ENCODE results near the gene ZNF48. TPM values are rescaled to one million over a fixed set of nuclear protein-coding genes. Genes with fewer than 3 reads are reported as not detected.

Gene ZNF48
- total RNA-seq, 2 experiments from 2014 or later: 17.3 to 18.8 TPM

- Histone ChIP-seq H2AFZ (ENCODE audit: low read length) (no peak within 1 kb of the TSS), H3K9me2 (ENCODE audit: insufficient read depth, low read length) (no peaks in the 10 kb centered on the region), H3K4me3 (ENCODE audit: low read depth, low read length, poor library complexity, severe bottlenecking) (peak within 1 kb of the TSS; percentile 99), H3K27ac (ENCODE audit: low read depth, low read length, poor library complexity, severe bottlenecking) (peak within 1 kb of the TSS; percentile 77), H3K9me3 (ENCODE audit: low read length) (no peaks in the 10 kb centered on the region), H3K4me1 (ENCODE audit: insufficient read depth, low read length, poor library complexity, severe bottlenecking) (peaks cover 45% of the 10 kb centered on the region), H3K79me2 (ENCODE audit: insufficient read depth, low read depth, low read length) (peaks cover 42% of the 10 kb centered on the region), H3K36me3 (ENCODE audit: insufficient read depth, low read length) (peaks cover 34% of the 10 kb centered on the region), H4K20me1 (ENCODE audit: insufficient read depth, low read length) (peaks cover 20% of the 10 kb centered on the region), H3K4me2 (ENCODE audit: low read length) (peak within 1 kb of the TSS; percentile 97)
- POLR2A ChIA-PET: interaction anchor here (0.5 to 2.6 kb wide), 21 partner anchors 8 to 769 kb away, joined by 3 to 26 read pairs (median 6); partner anchors contain the start of genes SEPTIN1, ZNF48 and ZNF771
- no TSS peak for BruUV-seq (replicated peaks)
- intact Hi-C loops (cut with micrococcal nuclease; ENCODE audit: unreplicated experiment): loop anchor here (2.0 to 10.0 kb wide), 3 partner anchors 28 to 376 kb away; partner anchors contain the start of genes HIRIP3 and INO80E
- TF ChIP-seq EZH2phosphoT487 (IDR thresholded peaks at IDR 0.05; ENCODE audit: borderline replicate concordance, low read depth, low read length) (no peak), CTCF (conservative IDR thresholded peaks at IDR 0.05; ENCODE audit: low read length) (peak; percentile 56)
- peak; percentile 100 for DNase-seq (ENCODE audit: low spot score)
- CTCF ChIA-PET (ENCODE audit: unreplicated experiment): interaction anchor here (0.6 to 1.3 kb wide), 10 partner anchors 12 to 47 kb away, joined by 3 to 9 read pairs (median 3); partner anchors contain the start of genes SEPTIN1 and ZNF48
Observed at GRCh38 chr16:30370456-30371247, 24.6 kb upstream of the ZNF48 start, which contains the start of gene TBC1D10B. Gene TBC1D10B, minus strand, starts transcription at chr16:30370494. Its CDS starts 311 bp downstream, at chr16:30370183.

GRCh38 chr16:30371248-30371816 lies 23.9 kb upstream of the ZNF48 start:
- H4K20me1 ChIP-seq (ENCODE audit: insufficient read depth, low read length): peaks cover 20% of the 10 kb centered on the region
- BruUV-seq (replicated peaks): TSS peak; percentile 83
- CTCF ChIA-PET (ENCODE audit: unreplicated experiment): interaction anchor here (0.6 to 1.3 kb wide), 8 partner anchors 11 to 46 kb away, joined by 3 to 8 read pairs (median 3); partner anchors contain the start of genes SEPTIN1 and ZNF48
- POLR2A ChIA-PET: interaction anchor here (0.5 to 2.6 kb wide), 17 partner anchors 9 to 261 kb away, joined by 3 to 26 read pairs (median 7); partner anchors contain the start of genes SEPTIN1, ZNF48 and ZNF771
- no peak for DNase-seq (ENCODE audit: low spot score)
- H3K79me2 ChIP-seq (ENCODE audit: insufficient read depth, low read depth, low read length): peaks cover 36% of the 10 kb centered on the region
- no peaks in the 10 kb centered on the region for H3K9me3 ChIP-seq (ENCODE audit: low read length)
- H2AFZ ChIP-seq (ENCODE audit: low read length): no peak overlapping the region
- H3K4me3 ChIP-seq (ENCODE audit: low read depth, low read length, poor library complexity, severe bottlenecking): peak overlapping the region; percentile 63
- H3K27ac ChIP-seq (ENCODE audit: low read depth, low read length, poor library complexity, severe bottlenecking): peak overlapping the region; percentile 77
- no peaks in the 10 kb centered on the region for H3K9me2 ChIP-seq (ENCODE audit: insufficient read depth, low read length)
- intact Hi-C loops (cut with micrococcal nuclease; ENCODE audit: unreplicated experiment): loop anchor here (2.0 to 10.0 kb wide), 3 partner anchors 29 to 377 kb away; partner anchors contain the start of genes HIRIP3 and INO80E
- TF ChIP-seq EZH2phosphoT487 (IDR thresholded peaks at IDR 0.05; ENCODE audit: borderline replicate concordance, low read depth, low read length): no peak
- peak; percentile 18; the same call in 1 of the 2 replicates for TF ChIP-seq CTCF (conservative IDR thresholded peaks at IDR 0.05; ENCODE audit: low read length)
- H3K4me1 ChIP-seq (ENCODE audit: insufficient read depth, low read length, poor library complexity, severe bottlenecking): peaks cover 42% of the 10 kb centered on the region
- peaks cover 31% of the 10 kb centered on the region for H3K36me3 ChIP-seq (ENCODE audit: insufficient read depth, low read length)
- peak overlapping the region; percentile 86 for H3K4me2 ChIP-seq (ENCODE audit: low read length)

Measured in OCI-LY7 (cell line).